Adrenal gland (tissue), 12 donors: ENCODE results near the gene CCNY. TPM values are rescaled to one million over a fixed set of nuclear protein-coding genes. Genes with fewer than 3 reads are reported as not detected.

Experiments used
- DNase-seq, 7 donors: peaks; one replicate each; pipeline ENCODE4 v3.0.0-alpha.2; 2019 to 2020
- H3K27ac ChIP-seq, 5 donors: fragments of 200-600 bp; sonication (generic) in 4 of 5; 1 replicate in 3 of 5; 2 replicates in 2 of 5; pipeline versions ENCODE4 v1.5.1 to v1.8.0; 2016 to 2020; ENCODE audit warnings: mild to moderate bottlenecking in 1 of 5
- H3K27me3 ChIP-seq: fragments of 200-600 bp; 2 replicates; pipeline ENCODE4 v1.8.0; 2021
- H3K36me3 ChIP-seq, 2 donors: fragments of 200-600 bp; replicated peaks in 1 of 2; 1 replicate in 1 of 2; 2 replicates in 1 of 2; pipeline versions ENCODE4 v1.5.1 to v1.8.0; 2018 to 2022
- H3K4me1 ChIP-seq, 2 donors: fragments of 200-600 bp; replicated peaks in 1 of 2; 1 replicate in 1 of 2; 2 replicates in 1 of 2; pipeline versions ENCODE4 v1.5.1 to v1.8.0; 2018 to 2021
- H3K4me3 ChIP-seq, 4 donors: fragments of 200-600 bp; sonication (generic) in 3 of 4; one replicate each; pipeline ENCODE4 v1.5.1; 2016 to 2018
- H3K9me3 ChIP-seq, 3 donors: fragments of 200-600 bp; sonication (generic) in 1 of 3; replicated peaks in 1 of 3; 1 replicate in 2 of 3; 2 replicates in 1 of 3; pipeline versions ENCODE4 v1.5.1 to v1.8.0; 2016 to 2021
- POLR2A ChIP-seq, 2 donors: fragments of 450-650 bp; IDR thresholded peaks; one replicate each; pipeline ENCODE4 v1.6.1; 2017; ENCODE audit warnings: antibody characterized with exemption in 2 of 2, mild to moderate bottlenecking in 2 of 2, moderate library complexity in 1 of 2
- WGBS, 4 donors: extraction: QIAGEN DNeasy Blood & Tissue Kit in 2 of 4; methylation state at CpG; one replicate each; pipeline versions ENCODE4 v1.1.5 to v1.1.7; 2013 to 2017; 5-methylcytosine and 5-hydroxymethylcytosine counted together
- intact Hi-C, 2 donors: fragments of 100-400 bp; cut with DNase I; formaldehyde crosslinking; loops; one replicate each; pipeline versions ENCODE4 v1.14.1 to v1.15.0; 2022 to 2023
- polyA plus RNA-seq, 3 donors: library from polyadenylated mRNA; stranded (reverse); fragments of 200-250 nt in 2 of 3; fragments of 350-450 nt in 1 of 3; fragmentation: Illumina TruSeq in 1 of 3; extraction: RNeasy Lipid Tissue Mini Kit (QIAGEN cat#74804) in 1 of 3; gene quantifications; one replicate each; pipeline ENCODE4 v1.2.3, GENCODE V29; 2013 to 2014
- total RNA-seq, 9 donors: library from RNA; depleted of rRNA in 4 of 9; stranded (reverse); fragments of >200 nt in 4 of 9; fragments of 120-200 nt in 1 of 9; fragmentation: NEBNext Ultra II Directional in 1 of 9; extraction: Animal tissue kit (Norgen Biotek cat#: 25700) in 1 of 9; gene quantifications; one replicate each; pipeline versions ENCODE4 v1.1.0 to v1.2.4, GENCODE V29; 2013 to 2023
- TF ChIP-seq, protein P1 (sequence below), 6 experiments: fragments of 450-650 bp in 4 of 6; fragments of 200-600 bp in 2 of 6; sonication (generic) in 1 of 6; IDR thresholded peaks; 1 replicate in 5 of 6; 2 replicates in 1 of 6; pipeline versions ENCODE4 v1.5.1 to v1.8.0; 2016 to 2021; ENCODE audit warnings: antibody characterized with exemption in 6 of 6, mild to moderate bottlenecking in 2 of 6, moderate library complexity in 1 of 6
- donor health status: healthy with polysubstance abuse.
- donor health status: Bipolar disorder and iron deficiency.
- donor health status: DM: yes; HTN: yes; CAD: no.
- donor health status: DM: no; HTN: no; CAD: no.
- donor health status: DM: no; HTN: no; CAD: no.
- donor health status: DM: yes; HTN: yes; CAD: no.

CCNY gene
- total and polyA plus RNA-seq, 12 donors: 18.3 to 87.0 (median 45.2) TPM

- TF ChIP-seq POLR2A (IDR thresholded peaks at IDR 0.05): no peak
- TF ChIP-seq, protein P1, sequence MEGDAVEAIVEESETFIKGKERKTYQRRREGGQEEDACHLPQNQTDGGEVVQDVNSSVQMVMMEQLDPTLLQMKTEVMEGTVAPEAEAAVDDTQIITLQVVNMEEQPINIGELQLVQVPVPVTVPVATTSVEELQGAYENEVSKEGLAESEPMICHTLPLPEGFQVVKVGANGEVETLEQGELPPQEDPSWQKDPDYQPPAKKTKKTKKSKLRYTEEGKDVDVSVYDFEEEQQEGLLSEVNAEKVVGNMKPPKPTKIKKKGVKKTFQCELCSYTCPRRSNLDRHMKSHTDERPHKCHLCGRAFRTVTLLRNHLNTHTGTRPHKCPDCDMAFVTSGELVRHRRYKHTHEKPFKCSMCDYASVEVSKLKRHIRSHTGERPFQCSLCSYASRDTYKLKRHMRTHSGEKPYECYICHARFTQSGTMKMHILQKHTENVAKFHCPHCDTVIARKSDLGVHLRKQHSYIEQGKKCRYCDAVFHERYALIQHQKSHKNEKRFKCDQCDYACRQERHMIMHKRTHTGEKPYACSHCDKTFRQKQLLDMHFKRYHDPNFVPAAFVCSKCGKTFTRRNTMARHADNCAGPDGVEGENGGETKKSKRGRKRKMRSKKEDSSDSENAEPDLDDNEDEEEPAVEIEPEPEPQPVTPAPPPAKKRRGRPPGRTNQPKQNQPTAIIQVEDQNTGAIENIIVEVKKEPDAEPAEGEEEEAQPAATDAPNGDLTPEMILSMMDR (IDR thresholded peaks at IDR 0.05): no peak
- Histone ChIP-seq H3K27ac (no peak overlapping the region), H3K36me3 (no peaks in the 10 kb centered on the region), H3K27me3 (no peaks in the 10 kb centered on the region), H3K4me3 (no peak overlapping the region), H3K4me1 (peaks cover 0 to 25% of the 10 kb centered on the region in 2 donors), H3K9me3 (no peaks in the 10 kb centered on the region)
- WGBS, 4 donors: 86 to 97% (median 95%) methylated on average over 8 to 12 of the region's 12 CpGs
- intact Hi-C loops: no loop called here
- DNase-seq: no peak
Measured at GRCh38 chr10:35396560-35397434, 60.5 kb downstream of the CCNY start.

DNA sequence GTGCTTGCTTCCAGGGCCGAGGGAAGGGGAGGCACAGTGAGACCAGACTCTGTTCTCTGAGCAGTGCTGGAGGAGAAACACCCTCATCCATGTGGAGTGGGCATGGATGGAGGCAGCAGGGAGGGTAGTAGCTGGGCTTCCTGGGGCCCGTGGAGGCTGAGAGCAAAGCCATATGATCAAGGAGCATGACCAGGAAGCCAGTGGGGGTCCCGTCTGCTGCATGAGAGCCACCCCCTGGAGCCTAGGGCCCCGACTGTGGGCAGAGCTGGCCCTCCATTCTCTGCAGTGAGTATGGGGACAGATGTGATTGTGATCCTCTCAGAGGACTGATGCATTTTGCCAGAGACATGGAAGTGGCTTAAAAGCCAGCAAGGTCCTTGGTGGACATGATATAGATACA is 61.6 kb downstream of the CCNY start:
- WGBS, 4 donors: 77 to 88% (median 83%) methylated on average over 1 to 4 of the region's 4 CpGs
- Histone ChIP-seq H3K27ac (no peak overlapping the region), H3K36me3 (no peaks in the 10 kb centered on the region), H3K4me3 (no peak overlapping the region), H3K4me1 (peaks cover 0 to 25% of the 10 kb centered on the region in 2 donors), H3K27me3 (no peaks in the 10 kb centered on the region), H3K9me3 (no peaks in the 10 kb centered on the region)
- intact Hi-C loops: no loop called here
- no peak for DNase-seq
- TF ChIP-seq, protein P1 (IDR thresholded peaks at IDR 0.05): no peak
- no peak for TF ChIP-seq POLR2A (IDR thresholded peaks at IDR 0.05)

DNA sequence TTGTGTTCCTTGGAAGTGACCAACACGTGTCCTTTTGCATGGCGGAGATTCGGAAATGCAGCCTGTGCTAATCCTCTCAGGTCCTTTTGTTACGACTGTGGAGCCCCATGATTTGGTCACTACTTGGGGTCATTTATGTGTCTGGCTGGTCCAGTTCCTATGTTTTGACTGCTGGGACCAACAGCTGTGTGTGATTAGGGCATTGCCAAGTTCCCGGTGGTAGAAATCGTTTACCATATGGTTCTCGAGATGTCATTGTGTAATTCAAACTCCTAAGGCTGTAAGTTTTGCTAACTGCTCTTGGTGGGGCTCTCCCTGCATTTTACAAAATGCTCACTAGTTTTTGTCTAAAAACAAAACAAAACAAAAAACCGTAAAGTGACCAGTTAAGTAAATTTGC is 62.0 kb downstream of the CCNY start:
- no peaks in the 10 kb centered on the region for H3K36me3 ChIP-seq
- peaks cover 0 to 25% of the 10 kb centered on the region in 2 donors for H3K4me1 ChIP-seq
- H3K27me3 ChIP-seq: no peaks in the 10 kb centered on the region
- no peaks in the 10 kb centered on the region for H3K9me3 ChIP-seq
- no peak overlapping the region for H3K27ac ChIP-seq
- DNase-seq: no peak
- no peak overlapping the region for H3K4me3 ChIP-seq
- 77 to 88% (median 83%) methylated on average over 8 of the region's 8 CpGs for WGBS, 4 donors
- intact Hi-C loops: no loop called here
- TF ChIP-seq, protein P1 (IDR thresholded peaks at IDR 0.05): no peak
- no peak for TF ChIP-seq POLR2A (IDR thresholded peaks at IDR 0.05)

DNA sequence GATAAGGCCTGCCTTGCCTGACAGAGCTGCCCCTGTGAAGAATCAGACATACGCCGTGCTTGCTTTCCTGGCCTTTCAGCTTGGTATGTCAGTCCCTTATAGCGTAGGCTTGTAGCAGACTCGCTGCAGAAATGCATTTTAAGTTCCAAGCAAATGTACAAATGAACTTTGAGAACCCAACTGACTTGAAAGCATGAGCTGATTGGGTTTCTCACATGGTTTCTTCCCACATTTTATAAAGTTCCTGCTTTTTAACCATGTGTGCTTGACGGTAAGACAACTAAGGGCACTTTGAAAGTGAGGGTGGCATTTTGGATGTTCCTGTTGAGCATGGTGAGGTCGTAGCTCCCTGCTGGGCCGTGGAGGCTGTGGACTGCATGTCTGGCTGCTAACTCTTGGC is 62.6 kb downstream of the CCNY start:
- H3K27ac ChIP-seq: no peak overlapping the region
- H3K9me3 ChIP-seq: no peaks in the 10 kb centered on the region
- H3K27me3 ChIP-seq: no peaks in the 10 kb centered on the region
- no peaks in the 10 kb centered on the region for H3K36me3 ChIP-seq
- no peak for DNase-seq
- intact Hi-C loops: no loop called here
- peaks cover 0 to 25% of the 10 kb centered on the region in 2 donors for H3K4me1 ChIP-seq
- H3K4me3 ChIP-seq: no peak overlapping the region
- WGBS, 4 donors: 94 to 98% (median 94%) methylated on average over 7 of the region's 7 CpGs
- TF ChIP-seq, protein P1 (IDR thresholded peaks at IDR 0.05): no peak
- TF ChIP-seq POLR2A (IDR thresholded peaks at IDR 0.05): no peak
